ENCODE measurements around the gene EHMT1.

Gene EHMT1

GRCh38 chr9:137588311-137588710 lies 30.5 kb upstream of the EHMT1 start:
- H3K79me2 ChIP-seq (ENCODE audit: insufficient read depth, low read length) = no peaks in the 10 kb centered on the region; the same call in 1 of the 2 replicates
- H3K9ac ChIP-seq (ENCODE audit: low read length) = no peak overlapping the region; the same call in 1 of the 2 replicates
- H3K27me3 ChIP-seq (ENCODE audit: low read length) = no peaks in the 10 kb centered on the region
- H3K36me3 ChIP-seq (ENCODE audit: low read length) = no peaks in the 10 kb centered on the region
- no peak overlapping the region for H2AFZ ChIP-seq (ENCODE audit: low read depth, low read length, severe bottlenecking)
- 0 out of 2 replicates have a peak, but pooled peaks cover 3% of the 10 kb centered on the region for H4K20me1 ChIP-seq (ENCODE audit: low read depth, low read length)
- H3K27ac ChIP-seq (ENCODE audit: low read depth, low read length) = no peak overlapping the region
- no peak overlapping the region for H3K4me2 ChIP-seq (ENCODE audit: low read depth, low read length, poor library complexity, severe bottlenecking)
- H3K9me3 ChIP-seq (ENCODE audit: insufficient read depth, low read length) = no peaks in the 10 kb centered on the region
- H3K9me2 ChIP-seq (replicated peaks; ENCODE audit: insufficient read depth, low read length) = no peaks in the 10 kb centered on the region
- TF ChIP-seq EZH2phosphoT487 (conservative IDR thresholded peaks at IDR 0.05; ENCODE audit: low read length) = no peak
- TF ChIP-seq CTCF (IDR thresholded peaks at IDR 0.05; ENCODE audit: insufficient read depth, low read length, poor library complexity, severe bottlenecking) = no peak
- H3K4me3 ChIP-seq (ENCODE audit: insufficient read depth, low read length, poor library complexity, severe bottlenecking) = no peak overlapping the region
- H3F3A ChIP-seq (ENCODE audit: insufficient read depth) = no peaks in the 10 kb centered on the region

GRCh38 chr9:137588891-137589290 lies 29.9 kb upstream of the EHMT1 start:
- H3K27ac ChIP-seq (ENCODE audit: low read depth, low read length) = no peak overlapping the region

GRCh38 chr9:137589441-137590122 lies 29.2 kb upstream of the EHMT1 start:
- H3K79me2 ChIP-seq (ENCODE audit: insufficient read depth, low read length) = no peaks in the 10 kb centered on the region; the same call in 1 of the 2 replicates

More at GRCh38 chr9:137588891-137589290, 29.9 kb upstream of the EHMT1 start:
- no peaks in the 10 kb centered on the region for H3K27me3 ChIP-seq (ENCODE audit: low read length)
- peak overlapping the region; percentile 54 for H3K4me2 ChIP-seq (ENCODE audit: low read depth, low read length, poor library complexity, severe bottlenecking)
- H3K9me3 ChIP-seq (ENCODE audit: insufficient read depth, low read length) = no peaks in the 10 kb centered on the region
- no peaks in the 10 kb centered on the region for H3K36me3 ChIP-seq (ENCODE audit: low read length)
- H3F3A ChIP-seq (ENCODE audit: insufficient read depth) = no peaks in the 10 kb centered on the region
- 0 out of 2 replicates have a peak, but pooled peaks cover 3% of the 10 kb centered on the region for H4K20me1 ChIP-seq (ENCODE audit: low read depth, low read length)
- peak overlapping the region; percentile 52 for H3K4me3 ChIP-seq (ENCODE audit: insufficient read depth, low read length, poor library complexity, severe bottlenecking)
- TF ChIP-seq EZH2phosphoT487 (conservative IDR thresholded peaks at IDR 0.05; ENCODE audit: low read length) (no peak), CTCF (IDR thresholded peaks at IDR 0.05; ENCODE audit: insufficient read depth, low read length, poor library complexity, severe bottlenecking) (no peak)
- H3K9ac ChIP-seq (ENCODE audit: low read length) = peak overlapping the region; percentile 69
- no peaks in the 10 kb centered on the region; the same call in 1 of the 2 replicates for H3K79me2 ChIP-seq (ENCODE audit: insufficient read depth, low read length)
- H3K9me2 ChIP-seq (replicated peaks; ENCODE audit: insufficient read depth, low read length) = no peaks in the 10 kb centered on the region
- H2AFZ ChIP-seq (ENCODE audit: low read depth, low read length, severe bottlenecking) = no peak overlapping the region

More at GRCh38 chr9:137589441-137590122, 29.2 kb upstream of the EHMT1 start:
- H2AFZ ChIP-seq (ENCODE audit: low read depth, low read length, severe bottlenecking) = no peak overlapping the region
- no peaks in the 10 kb centered on the region for H3K36me3 ChIP-seq (ENCODE audit: low read length)
- TF ChIP-seq CTCF (IDR thresholded peaks at IDR 0.05; ENCODE audit: insufficient read depth, low read length, poor library complexity, severe bottlenecking) (no peak), EZH2phosphoT487 (conservative IDR thresholded peaks at IDR 0.05; ENCODE audit: low read length) (no peak)
- H3K4me2 ChIP-seq (ENCODE audit: low read depth, low read length, poor library complexity, severe bottlenecking) = peak overlapping the region; percentile 54
- peak overlapping the region; percentile 69 for H3K9ac ChIP-seq (ENCODE audit: low read length)
- 0 out of 2 replicates have a peak, but pooled peaks cover 3% of the 10 kb centered on the region for H4K20me1 ChIP-seq (ENCODE audit: low read depth, low read length)
- peak overlapping the region; percentile 52 for H3K4me3 ChIP-seq (ENCODE audit: insufficient read depth, low read length, poor library complexity, severe bottlenecking)
- no peaks in the 10 kb centered on the region for H3K27me3 ChIP-seq (ENCODE audit: low read length)
- H3K9me2 ChIP-seq (replicated peaks; ENCODE audit: insufficient read depth, low read length) = no peaks in the 10 kb centered on the region
- no peaks in the 10 kb centered on the region for H3F3A ChIP-seq (ENCODE audit: insufficient read depth)
- H3K9me3 ChIP-seq (ENCODE audit: insufficient read depth, low read length) = no peaks in the 10 kb centered on the region
- no peak overlapping the region; the same call in 1 of the 2 replicates for H3K27ac ChIP-seq (ENCODE audit: low read depth, low read length)

All from SU-DHL-6 (cell line).